Immature natural killer cell (primary cell): ENCODE results near the gene STRIT1. TPM values are rescaled to one million over a fixed set of nuclear protein-coding genes. Genes with fewer than 3 reads are reported as not detected.

Source experiments
- DNase-seq, 3 donors: peaks; one replicate each; pipeline ENCODE4 v3.0.0; 2022; ENCODE audit warnings: mixed read lengths in 1 of 3
- H3K27ac Mint-ChIP-seq, 6 donors: one replicate each; pipeline ENCODE4 v1.8.0; 2020; ENCODE audit warnings: mixed read lengths in 6 of 6, mild to moderate bottlenecking in 5 of 6, inconsistent platforms in 4 of 6, moderate library complexity in 3 of 6
- H3K27me3 Mint-ChIP-seq, 3 donors: one replicate each; pipeline ENCODE4 v1.8.0; 2020 to 2021; ENCODE audit warnings: low read depth in 3 of 3, mild to moderate bottlenecking in 3 of 3, mixed read lengths in 3 of 3, moderate library complexity in 3 of 3, inconsistent platforms in 1 of 3
- H3K36me3 Mint-ChIP-seq, 3 donors: one replicate each; pipeline ENCODE4 v1.8.0; 2020; ENCODE audit warnings: mixed read lengths in 3 of 3, inconsistent platforms in 2 of 3, mild to moderate bottlenecking in 2 of 3
- H3K4me1 Mint-ChIP-seq, 2 donors: one replicate each; pipeline ENCODE4 v1.8.0; 2020; ENCODE audit warnings: inconsistent platforms in 2 of 2, mild to moderate bottlenecking in 2 of 2, mixed read lengths in 2 of 2, moderate library complexity in 1 of 2
- H3K4me3 Mint-ChIP-seq, 5 donors: one replicate each; pipeline ENCODE4 v1.8.0; 2020; ENCODE audit warnings: mild to moderate bottlenecking in 5 of 5, mixed read lengths in 5 of 5, inconsistent platforms in 3 of 5, moderate library complexity in 3 of 5
- H3K9me3 Mint-ChIP-seq, 6 donors: one replicate each; pipeline ENCODE4 v1.8.0; 2020; ENCODE audit warnings: mild to moderate bottlenecking in 6 of 6, mixed read lengths in 6 of 6, inconsistent platforms in 4 of 6, moderate library complexity in 3 of 6
- polyA plus RNA-seq, 3 donors: library from polyadenylated mRNA; unstranded; fragments of 300-500 nt; fragmentation: Illumina TruSeq; gene quantifications; one replicate each; pipeline ENCODE4 v1.2.3, GENCODE V29; 2021

The STRIT1 gene
- polyA plus RNA-seq, 3 donors from 2014 or later: not detected

- H3K4me3 Mint-ChIP-seq: no peak overlapping the region
- H3K36me3 Mint-ChIP-seq: peaks cover 0 to 4% (median 0%) of the 10 kb centered on the region in 3 donors
- DNase-seq: no peak
- peaks cover 0 to 7% (median 0%) of the 10 kb centered on the region in 6 donors for H3K9me3 Mint-ChIP-seq
- no peak overlapping the region for H3K27ac Mint-ChIP-seq
- H3K27me3 Mint-ChIP-seq: peaks cover 0 to 2% (median 0%) of the 10 kb centered on the region in 3 donors
- no peaks in the 10 kb centered on the region for H3K4me1 Mint-ChIP-seq
These were observed 51.1 kb downstream of the STRIT1 start for GRCh38 chr3:155242342-155242741.

GRCh38 chr3:155241579-155241978, 51.9 kb downstream of the STRIT1 start:
- Mint-ChIP-seq H3K36me3 (peaks cover 0 to 4% (median 0%) of the 10 kb centered on the region in 3 donors), H3K27ac (no peak overlapping the region), H3K9me3 (peaks cover 0 to 4% (median 0%) of the 10 kb centered on the region in 6 donors), H3K27me3 (peaks cover 0 to 2% (median 0%) of the 10 kb centered on the region in 3 donors), H3K4me1 (no peaks in the 10 kb centered on the region), H3K4me3 (no peak overlapping the region)
- DNase-seq: no peak

Other genes starting within 250 kb of the STRIT1 start
- gene MME, start 213.4 kb downstream of the STRIT1 start, polyA plus RNA-seq: not detected